HS-27A (cell line): ENCODE measurements around the gene TRPM5.

Experiments used
- DNase-seq: peaks from one replicate; pipeline ENCODE4 v3.0.0-alpha.2; 2012; ENCODE audit warnings: low read depth, missing footprints

Gene TRPM5

GRCh38 chr11:2452321-2453012, 8.2 kb upstream of the TRPM5 start:
- no peak for DNase-seq

- no peak for DNase-seq
Observed at GRCh38 chr11:2451916-2452315, 7.6 kb upstream of the TRPM5 start.

- DNase-seq = no peak
Observed at GRCh38 chr11:2451336-2451735, 7.0 kb upstream of the TRPM5 start.

- no peak for DNase-seq
Observed at GRCh38 chr11:2450321-2451041, 6.2 kb upstream of the TRPM5 start.

GRCh38 chr11:2449548-2450320, 5.4 kb upstream of the TRPM5 start:
- no peak for DNase-seq

GRCh38 chr11:2448661-2449547, 4.6 kb upstream of the TRPM5 start:
- DNase-seq = no peak

- DNase-seq = no peak
Observed at GRCh38 chr11:2447951-2448650, 3.8 kb upstream of the TRPM5 start.

- no peak for DNase-seq
Observed at GRCh38 chr11:2447253-2447950, 3.1 kb upstream of the TRPM5 start.

- DNase-seq = no peak
Observed at GRCh38 chr11:2446590-2447252, 2.4 kb upstream of the TRPM5 start.

GRCh38 chr11:2445746-2446551, 1.6 kb upstream of the TRPM5 start:
- DNase-seq = no peak

- DNase-seq = no peak
Observed at GRCh38 chr11:2444821-2445745, 769 bp upstream of the TRPM5 start, which contains the start of gene KCNQ1. KCNQ1 (plus strand) TSS chr11:2445008; CDS start chr11:2445099, 91 bp downstream.

GRCh38 chr11:2443406-2443805, 908 bp downstream of the TRPM5 start:
- DNase-seq = no peak

GRCh38 chr11:2442589-2442988, 1.7 kb downstream of the TRPM5 start:
- no peak for DNase-seq

GRCh38 chr11:2441171-2441570, 3.1 kb downstream of the TRPM5 start:
- no peak for DNase-seq

GRCh38 chr11:2440646-2441045, 3.7 kb downstream of the TRPM5 start:
- DNase-seq = no peak

GRCh38 chr11:2439820-2440219, 4.5 kb downstream of the TRPM5 start:
- DNase-seq = no peak

GRCh38 chr11:2437516-2437915, 6.8 kb downstream of the TRPM5 start:
- no peak for DNase-seq

GRCh38 chr11:2436521-2437031, 7.7 kb downstream of the TRPM5 start:
- DNase-seq = no peak
